Breast epithelium (tissue), 3 donors: ENCODE results near the gene BABAM1.

ENCODE experiments used
- CTCF ChIP-seq, 3 donors: fragments of 450-650 bp; IDR thresholded peaks; one replicate each; pipeline ENCODE4 v1.5.1; 2016 to 2017; ENCODE audit warnings: antibody characterized with exemption in 3 of 3, mild to moderate bottlenecking in 3 of 3, moderate library complexity in 3 of 3
- POLR2A ChIP-seq: fragments of 450-650 bp; IDR thresholded peaks from one replicate; pipeline ENCODE4 v1.6.1; 2016; ENCODE audit warnings: antibody characterized with exemption, mild to moderate bottlenecking, moderate library complexity
- POLR2AphosphoS5 ChIP-seq, 3 donors: sonication (generic); formaldehyde crosslinking; IDR thresholded peaks; one replicate each; pipeline ENCODE4 v1.6.1; 2017; ENCODE audit warnings: antibody characterized with exemption in 3 of 3

DNA sequence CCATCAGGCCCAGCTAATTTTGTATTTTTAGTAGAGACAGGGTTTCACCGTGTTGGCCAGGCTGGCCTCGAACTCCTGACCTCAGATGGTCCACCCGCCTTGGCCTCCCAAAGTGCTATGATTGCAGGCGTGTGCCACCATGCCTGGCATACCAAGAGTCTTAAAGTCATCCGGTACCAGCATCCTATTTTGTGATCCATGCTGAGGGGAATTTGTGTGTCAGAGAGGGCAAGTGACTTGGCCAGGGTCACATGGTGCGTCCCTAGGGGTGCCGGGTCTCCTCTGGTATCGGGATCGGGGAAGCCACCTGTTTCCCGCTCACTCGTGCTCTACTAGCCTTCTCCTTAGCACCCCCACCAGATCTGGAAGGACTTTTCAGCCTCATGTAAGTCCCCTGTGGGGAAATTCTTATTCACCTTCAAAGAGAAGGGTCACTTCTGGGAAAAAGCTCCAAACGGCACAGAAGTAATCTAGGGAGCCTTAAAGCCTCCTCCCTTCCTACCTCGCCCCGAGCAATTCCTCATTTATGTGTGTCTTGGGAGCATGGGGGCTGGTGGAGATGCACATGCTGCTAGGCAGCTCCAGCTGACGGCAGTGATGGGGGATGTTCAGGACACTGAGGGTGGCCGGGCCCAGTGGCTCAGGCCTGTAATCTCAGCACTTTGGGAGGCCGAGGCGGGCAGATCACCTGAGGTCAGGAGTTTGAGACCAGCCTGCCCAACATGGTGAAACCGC is 8.4 kb downstream of the BABAM1 start:
- TF ChIP-seq POLR2A (no peak), CTCF (IDR thresholded peaks at IDR 0.05) (no peak), POLR2AphosphoS5 (IDR thresholded peaks at IDR 0.05) (no peak)
